GM18861 (cell line): Measurements from ENCODE around the gene MAML3.

Source experiments
- ATAC-seq: cut with Tn5 transposase; IDR thresholded peaks from one replicate; pipeline ENCODE4 v1.9.1; 2021; ENCODE audit not compliant: unreplicated experiment

Gene MAML3

GRCh38 chr4:140153718-140154571 is at the start of gene MAML3:
MAML3 (minus strand) TSS chr4:140154184; CDS start chr4:140153327, 857 bp downstream.
- ATAC-seq = no peak

- no peak for ATAC-seq
These were observed 45.0 kb upstream of the MAML3 start for GRCh38 chr4:140198942-140199341.

- ATAC-seq = no peak
These were observed 41.8 kb upstream of the MAML3 start for GRCh38 chr4:140195806-140196205.

DNA sequence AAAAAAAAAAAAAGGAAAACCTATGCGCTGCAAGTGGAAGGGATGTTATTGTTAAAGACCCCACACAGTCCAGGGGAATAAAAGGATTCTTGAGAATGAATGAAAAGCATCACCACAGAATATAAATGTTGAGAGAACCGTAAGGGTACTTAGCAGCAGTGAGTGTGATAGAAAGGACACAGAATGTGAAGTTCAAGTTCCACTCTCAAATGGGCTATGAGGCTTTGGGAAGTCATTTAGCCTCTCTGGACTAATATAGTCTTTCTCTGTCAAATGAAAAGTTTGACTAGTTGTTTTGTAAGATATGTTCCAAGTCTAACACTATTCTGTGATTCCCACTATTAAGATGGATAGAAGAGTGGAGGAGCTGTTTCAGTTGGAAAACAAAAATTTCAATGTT is 35.8 kb upstream of the MAML3 start:
- no peak for ATAC-seq

GRCh38 chr4:140188975-140189374 is 35.0 kb upstream of the MAML3 start:
- ATAC-seq = no peak

GRCh38 chr4:140187316-140187695 is 33.3 kb upstream of the MAML3 start:
- ATAC-seq = no peak

GRCh38 chr4:140186651-140187315 is 32.8 kb upstream of the MAML3 start:
- no peak for ATAC-seq

- no peak for ATAC-seq
These were observed 32.1 kb upstream of the MAML3 start for GRCh38 chr4:140186082-140186438.

GRCh38 chr4:140185412-140186081 is 31.6 kb upstream of the MAML3 start:
- ATAC-seq = no peak

DNA sequence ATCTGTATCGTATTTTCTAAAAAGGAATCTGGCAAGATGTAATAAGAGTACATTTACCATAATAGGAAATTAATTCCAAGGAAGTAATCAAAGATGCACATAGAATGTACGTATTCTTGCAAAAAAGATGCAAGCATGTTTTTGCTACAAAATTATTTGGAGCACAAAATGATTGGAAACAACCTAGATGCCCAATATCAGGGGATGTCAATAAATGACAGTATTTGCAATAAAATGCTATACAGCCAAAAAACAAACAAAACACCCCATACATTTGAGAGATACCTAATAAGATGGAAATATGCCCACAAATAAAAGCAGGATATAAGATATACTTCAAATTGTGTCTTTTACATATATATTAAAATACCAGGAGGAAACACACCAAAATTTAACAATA is 29.3 kb upstream of the MAML3 start:
- ATAC-seq = no peak

- no peak for ATAC-seq
These were observed 26.6 kb upstream of the MAML3 start for GRCh38 chr4:140180577-140180976.

- no peak for ATAC-seq
These were observed 22.8 kb upstream of the MAML3 start for GRCh38 chr4:140176735-140177134.

- no peak for ATAC-seq
These were observed 20.6 kb upstream of the MAML3 start for GRCh38 chr4:140174543-140174942.

- ATAC-seq = no peak
These were observed 19.0 kb upstream of the MAML3 start for GRCh38 chr4:140172960-140173359.

DNA sequence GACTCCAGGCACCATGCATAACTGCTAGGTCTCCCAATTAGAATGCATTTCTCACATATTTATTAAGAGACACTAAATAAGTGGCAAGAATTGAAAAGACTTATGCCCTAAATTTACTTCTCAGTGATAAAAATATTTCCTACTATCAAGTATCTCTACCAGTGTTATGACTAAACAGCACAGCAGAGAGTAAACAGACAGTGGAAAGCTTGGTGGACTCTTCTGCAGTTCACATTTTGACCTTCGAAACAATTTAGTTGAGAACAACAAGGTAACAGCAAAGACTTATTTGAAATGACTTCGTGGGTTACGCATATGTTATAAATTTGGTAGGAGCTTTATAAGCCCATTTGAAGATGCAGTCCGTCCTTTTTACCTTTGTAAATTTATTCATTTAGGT is 16.3 kb upstream of the MAML3 start:
- no peak for ATAC-seq

GRCh38 chr4:140168936-140169335 is 15.0 kb upstream of the MAML3 start:
- no peak for ATAC-seq

GRCh38 chr4:140168474-140168873 is 14.5 kb upstream of the MAML3 start:
- no peak for ATAC-seq

- no peak for ATAC-seq
These were observed 9.2 kb upstream of the MAML3 start for GRCh38 chr4:140163029-140163810.

DNA sequence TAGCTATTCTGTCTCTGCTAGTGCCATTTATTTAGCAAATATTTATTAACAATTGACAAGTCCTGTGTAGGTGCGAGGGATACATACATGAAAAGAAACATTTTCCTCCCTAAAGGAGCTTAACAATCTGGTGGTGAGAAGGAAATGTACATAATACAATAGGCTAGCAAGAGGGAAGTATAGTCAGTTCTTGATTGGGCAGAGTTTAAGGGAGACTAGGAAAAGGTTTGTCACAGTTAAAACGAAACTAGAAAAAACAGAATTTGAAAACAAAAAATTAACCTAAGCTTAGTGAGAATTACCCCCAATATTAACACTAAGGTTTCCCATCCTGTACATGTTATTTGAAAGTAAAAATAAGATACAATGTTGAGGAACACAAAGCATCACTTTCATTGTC is 8.6 kb upstream of the MAML3 start:
- no peak for ATAC-seq

GRCh38 chr4:140158365-140159030 is 4.5 kb upstream of the MAML3 start:
- no peak for ATAC-seq

GRCh38 chr4:140157341-140157740 is 3.4 kb upstream of the MAML3 start:
- ATAC-seq = no peak
